Measurements from ENCODE around the gene PCDHB5. TPM values are rescaled to one million over a fixed set of nuclear protein-coding genes. Genes with fewer than 3 reads are reported as not detected.
A peak's percentile ranks its signal among the peaks of the same experiment; 100 is the strongest.

PCDHB5 gene
- total RNA-seq (2011; cell fraction: chromatin; rRNA removed; ENCODE audit: low replicate concordance): not detected in 2 replicates
- not detected in 2 replicates for total RNA-seq (2011; cell fraction: nucleolus; rRNA removed)
- total RNA-seq (2011; cell fraction: nucleoplasm; rRNA removed): not detected in 2 replicates
- 0.29 TPM in 1 of 2 replicates, not detected in the other for total RNA-seq (2014; rRNA removed)
- not detected in 2 replicates for total RNA-seq (2014; rRNA removed; fragmentation: Illumina TruSeq; extraction: Trizol)
- not detected in 2 replicates for total RNA-seq (2015; rRNA removed; fragmentation: Illumina TruSeq; extraction: Trizol)
- total RNA-seq (2021): not detected in 2 replicates
- not detected in 2 replicates for polyA plus RNA-seq (2011; rRNA removed)
- not detected in 2 replicates for polyA plus RNA-seq (2011; cell fraction: cytosol; rRNA removed)
- not detected in 2 replicates for polyA plus RNA-seq (2011; cell fraction: nucleus; rRNA removed)
- polyA plus RNA-seq (2012): 0.03 and 0.08 TPM in 2 replicates
- not detected in 2 replicates for polyA plus RNA-seq (2014; fragmentation: Illumina TruSeq; extraction: Trizol)
- not detected for polyA plus RNA-seq (2014; fragmentation: Nextera tagmentation; extraction: Ambion mirVana)
- polyA plus RNA-seq (2014; rRNA removed): not detected in 2 replicates
- polyA minus RNA-seq (2011; rRNA and poly(A)+ RNA removed): not detected in 2 replicates
- not detected in 2 replicates for polyA minus RNA-seq (2011; cell fraction: cytosol; rRNA and poly(A)+ RNA removed)
- polyA minus RNA-seq (2011; cell fraction: nucleus; rRNA and poly(A)+ RNA removed): not detected in 2 replicates
- Bru-seq, nascent RNA: not detected
- BruChase-seq, experiment 1, labeled RNA remaining after a 2-hour chase: percentile 21 among the genes with signal in this experiment
- BruChase-seq, experiment 2, labeled RNA remaining after a 6-hour chase: percentile 29 among the genes with signal in this experiment
- long read RNA-seq, experiment 1: 0 reads
- long read RNA-seq, experiment 2: 0 reads
- long read RNA-seq, experiment 3: 0 reads

DNA sequence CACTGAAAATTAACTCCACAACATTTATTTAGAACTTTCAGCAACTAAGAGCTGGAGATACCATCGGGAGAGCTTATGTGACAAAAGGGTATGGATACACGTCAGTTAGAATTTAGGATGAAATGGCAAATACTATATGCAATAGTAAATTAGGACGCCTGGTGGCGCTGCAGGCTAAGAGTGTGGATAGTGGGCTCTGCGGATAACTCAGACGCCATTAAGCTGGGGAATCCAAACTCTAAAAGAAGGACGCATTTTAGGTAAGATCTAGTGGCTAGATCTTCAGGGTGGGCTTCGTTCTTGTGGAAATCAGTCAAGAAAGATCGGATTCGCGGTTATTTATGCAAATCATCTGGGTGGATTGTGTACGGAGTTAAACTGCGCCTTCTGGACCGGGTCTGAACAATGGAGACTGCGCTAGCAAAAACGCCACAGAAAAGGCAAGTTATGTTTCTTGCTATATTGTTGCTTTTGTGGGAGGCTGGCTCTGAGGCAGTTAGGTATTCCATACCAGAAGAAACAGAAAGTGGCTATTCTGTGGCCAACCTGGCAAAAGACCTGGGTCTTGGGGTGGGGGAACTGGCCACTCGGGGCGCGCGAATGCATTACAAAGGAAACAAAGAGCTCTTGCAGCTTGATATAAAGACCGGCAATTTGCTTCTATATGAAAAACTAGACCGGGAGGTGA is at the start of gene PCDHB5:
PCDHB5 (plus strand) TSS at position 177 of the 688 bp plus-strand sequence; CDS start at position 406, 229 bp downstream.
- no peaks in the 10 kb centered on the region for H3K79me2 ChIP-seq (ENCODE audit: control insufficient read depth, insufficient read depth, low read length)
- TF ChIP-seq CTCF (IDR thresholded peaks at IDR 0.05 in 2 of 3, conservative IDR thresholded peaks at IDR 0.05 in 1 of 3; ENCODE audit: insufficient read depth in 2 of 3, low read depth in 1 of 3, low read length in 3 of 3): peak; percentile 61 to 68 (median 65)
- TF ChIP-seq ID3 (CRISPR knock-in tag; IDR thresholded peaks at IDR 0.05): no peak
- TF ChIP-seq ID3 (tag; IDR thresholded peaks at IDR 0.05): no peak
- TF ChIP-seq YY1 (IDR thresholded peaks at IDR 0.05; ENCODE audit: borderline replicate concordance in 1 of 3, control insufficient read depth in 1 of 3, extremely low read depth in 1 of 3, insufficient read depth in 3 of 3, insufficient read length in 1 of 3, insufficient replicate concordance in 2 of 3, low read depth in 1 of 3, low read length in 2 of 3): peak in 1 of 3 experiments; percentile 52
- TF ChIP-seq NUFIP1 (IDR thresholded peaks at IDR 0.05; ENCODE audit: partially characterized antibody): no peak
- H3K4me2 ChIP-seq (ENCODE audit: insufficient read depth, low read length): peak within 1 kb of the TSS; percentile 49
- H3K27ac ChIP-seq (ENCODE audit: extremely low read depth, low read depth, low read length): no peak within 1 kb of the TSS
- H3K27me3 ChIP-seq (ENCODE audit: control insufficient read depth in 2 of 2, insufficient read depth in 2 of 2, low read length in 2 of 2): peaks cover 0 to 10% of the 10 kb centered on the region in 2 experiments; a peak in 2 of 5 replicates
- no peak within 1 kb of the TSS; the same call in 1 of the 2 replicates for H3K4me3 ChIP-seq
- BruUV-seq (replicated peaks): no TSS peak
- peak; percentile 86 for ATAC-seq
- ChIA-PET CTCF (ENCODE audit: low intra/inter-chr PET ratio) (no interaction called here), POLR2A (no interaction called here)
- WGBS (ENCODE audit: insufficient coverage, low coverage, missing lambda C conversion rate): 3% methylated on average over 22 of the region's 22 CpGs
- H3K9me3 ChIP-seq (replicated peaks; ENCODE audit: control insufficient read depth, insufficient read depth, low read depth, low read length): no peaks in the 10 kb centered on the region
- no peaks in the 10 kb centered on the region for H4K20me1 ChIP-seq (replicated peaks; ENCODE audit: control insufficient read depth, insufficient read depth, low read length)
- no peaks in the 10 kb centered on the region for H3K36me3 ChIP-seq (ENCODE audit: control insufficient read depth, insufficient read depth, low read length)
- FAIRE-seq: no peak
- no peaks in the 10 kb centered on the region for H3K4me1 ChIP-seq (replicated peaks in 1 of 2; ENCODE audit: control insufficient read depth in 2 of 2, insufficient read depth in 2 of 2, low read length in 2 of 2)
- H2AFZ ChIP-seq (ENCODE audit: low read depth, low read length): peak within 1 kb of the TSS; percentile 54
- intact Hi-C loops (cut with micrococcal nuclease) (no loop called here), in situ Hi-C loops (cut with MboI) (no loop called here)
- no peaks in the 10 kb centered on the region for H3K9me1 ChIP-seq (ENCODE audit: control insufficient read depth, insufficient read depth, low read length)
- DNase-seq (ENCODE audit: extremely low read depth in 1 of 4, low spot score in 3 of 4): peak; percentile 34 to 49 (median 40)
- H3K9ac ChIP-seq (ENCODE audit: insufficient read depth in 1 of 2, low read depth in 2 of 2, low read length in 2 of 2): no peak within 1 kb of the TSS
